GM21528 (cell line): ENCODE data around the gene CDT1.

Experiments
- ATAC-seq: cut with Tn5 transposase; IDR thresholded peaks from one replicate; pipeline ENCODE4 v1.9.1; 2021; ENCODE audit warnings: mild to moderate bottlenecking, moderate library complexity; ENCODE audit not compliant: unreplicated experiment, low FRiP score

Gene CDT1

DNA sequence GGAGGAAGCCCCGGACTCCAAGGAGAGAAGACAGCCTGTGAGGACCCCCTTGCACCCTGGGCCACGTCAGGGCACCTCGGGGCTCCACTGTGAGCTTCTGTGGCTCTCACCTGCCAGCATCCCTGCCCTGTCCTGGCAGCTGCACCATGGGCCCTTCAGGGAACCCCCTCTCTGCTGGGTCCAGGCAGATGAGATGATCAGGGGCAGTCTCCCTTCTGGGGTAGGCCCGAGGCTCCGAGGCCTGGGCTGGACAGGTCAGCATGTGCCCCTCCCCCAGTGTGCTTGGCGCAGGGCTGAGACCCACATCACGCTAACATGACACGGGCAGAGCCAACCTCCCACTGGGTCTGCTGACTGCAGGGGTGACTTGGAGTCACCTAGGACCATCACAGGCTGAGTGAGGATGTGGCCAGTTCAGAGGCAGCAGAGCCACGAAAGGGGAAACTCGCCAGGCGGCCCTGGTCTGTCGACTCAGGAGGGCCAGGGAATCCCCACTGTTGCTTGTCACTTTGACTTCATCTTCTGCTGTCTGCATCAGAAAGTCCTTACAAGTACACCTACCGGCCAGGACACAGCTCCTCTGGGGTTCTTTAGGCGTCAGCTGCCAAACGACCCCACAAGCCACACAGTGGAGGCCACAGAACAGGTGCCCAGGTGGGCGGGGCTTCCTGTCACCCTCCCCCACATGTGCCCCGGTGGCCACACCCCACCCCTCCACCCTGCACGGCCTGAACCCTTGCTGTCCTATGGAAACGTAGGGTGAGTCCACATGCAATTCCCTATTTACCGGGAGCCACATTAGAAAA, 50.9 kb downstream of the CDT1 start:
- no peak for ATAC-seq

DNA sequence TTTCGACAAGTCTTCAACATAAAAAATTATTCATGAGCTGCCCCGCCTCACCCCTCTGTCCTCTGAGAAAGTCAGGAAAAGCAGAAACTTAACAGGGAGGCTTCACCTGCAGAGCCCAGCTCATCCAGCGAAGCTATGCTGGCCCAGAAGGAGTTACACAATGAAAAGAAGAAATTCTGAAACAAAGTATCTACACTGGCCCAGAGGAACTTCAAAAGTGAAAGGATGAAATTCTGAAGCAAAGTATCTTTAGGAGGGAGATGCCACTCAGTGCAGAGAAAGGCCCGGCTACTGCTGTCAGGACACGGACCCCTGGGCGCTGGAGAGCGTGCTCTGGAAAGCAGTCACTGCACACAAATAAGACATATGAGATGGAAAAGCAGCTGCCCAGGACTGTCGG, 51.6 kb downstream of the CDT1 start:
- ATAC-seq: no peak

DNA sequence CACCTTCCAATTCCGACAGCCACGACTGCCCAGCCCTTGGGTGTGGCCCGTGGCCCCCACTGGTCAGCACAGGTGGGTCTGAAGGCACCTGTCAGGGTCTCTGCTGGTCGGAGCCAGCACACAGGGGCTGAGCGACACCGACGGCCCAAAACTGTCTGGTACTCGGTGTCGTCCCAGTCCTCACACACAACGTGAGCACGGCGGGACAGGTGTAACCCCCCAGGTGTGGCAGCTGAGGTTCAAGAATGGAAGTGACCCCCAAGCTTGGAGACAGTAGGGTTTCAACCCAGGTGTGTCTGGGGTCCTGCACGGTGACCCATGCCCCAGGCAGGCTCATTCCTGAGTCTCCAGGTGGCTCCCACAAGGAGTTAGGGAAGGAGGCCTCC, 52.1 kb downstream of the CDT1 start:
- no peak for ATAC-seq

DNA sequence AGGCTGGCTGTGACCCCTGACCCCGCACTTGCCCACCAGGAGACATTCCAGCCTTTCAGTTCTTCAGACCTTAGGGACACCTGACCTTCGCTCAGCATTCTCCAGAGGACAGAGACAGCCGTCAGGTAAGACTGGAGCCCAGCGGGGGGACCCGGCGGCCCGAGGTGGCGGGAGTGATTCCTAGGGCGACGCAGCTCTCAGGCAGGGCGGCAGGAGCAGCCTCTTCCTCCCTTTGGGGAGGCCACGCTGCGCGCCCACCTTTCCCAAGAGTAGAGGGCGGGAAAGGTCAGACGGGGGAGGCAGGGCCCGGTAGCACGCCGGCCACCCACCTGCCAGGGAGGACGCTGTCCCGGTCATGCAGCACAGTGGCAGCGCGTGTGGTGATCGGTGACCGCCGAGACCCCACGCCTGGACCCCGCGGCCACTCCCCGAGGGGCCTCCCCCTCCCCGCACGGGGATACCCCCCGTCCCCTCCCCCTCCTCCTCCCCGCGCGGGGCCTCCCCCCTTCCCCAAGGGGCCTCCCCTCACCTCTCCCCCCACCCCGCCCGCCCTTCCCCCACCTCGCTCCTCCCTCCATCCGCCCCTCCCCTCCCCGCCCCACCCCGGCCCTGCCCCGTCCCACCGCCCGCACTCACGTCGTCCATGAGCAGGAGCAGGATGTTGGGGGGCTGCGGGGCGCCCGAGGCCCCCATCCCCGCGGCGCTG, 52.7 kb downstream of the CDT1 start:
- peak; percentile 9 for ATAC-seq

DNA sequence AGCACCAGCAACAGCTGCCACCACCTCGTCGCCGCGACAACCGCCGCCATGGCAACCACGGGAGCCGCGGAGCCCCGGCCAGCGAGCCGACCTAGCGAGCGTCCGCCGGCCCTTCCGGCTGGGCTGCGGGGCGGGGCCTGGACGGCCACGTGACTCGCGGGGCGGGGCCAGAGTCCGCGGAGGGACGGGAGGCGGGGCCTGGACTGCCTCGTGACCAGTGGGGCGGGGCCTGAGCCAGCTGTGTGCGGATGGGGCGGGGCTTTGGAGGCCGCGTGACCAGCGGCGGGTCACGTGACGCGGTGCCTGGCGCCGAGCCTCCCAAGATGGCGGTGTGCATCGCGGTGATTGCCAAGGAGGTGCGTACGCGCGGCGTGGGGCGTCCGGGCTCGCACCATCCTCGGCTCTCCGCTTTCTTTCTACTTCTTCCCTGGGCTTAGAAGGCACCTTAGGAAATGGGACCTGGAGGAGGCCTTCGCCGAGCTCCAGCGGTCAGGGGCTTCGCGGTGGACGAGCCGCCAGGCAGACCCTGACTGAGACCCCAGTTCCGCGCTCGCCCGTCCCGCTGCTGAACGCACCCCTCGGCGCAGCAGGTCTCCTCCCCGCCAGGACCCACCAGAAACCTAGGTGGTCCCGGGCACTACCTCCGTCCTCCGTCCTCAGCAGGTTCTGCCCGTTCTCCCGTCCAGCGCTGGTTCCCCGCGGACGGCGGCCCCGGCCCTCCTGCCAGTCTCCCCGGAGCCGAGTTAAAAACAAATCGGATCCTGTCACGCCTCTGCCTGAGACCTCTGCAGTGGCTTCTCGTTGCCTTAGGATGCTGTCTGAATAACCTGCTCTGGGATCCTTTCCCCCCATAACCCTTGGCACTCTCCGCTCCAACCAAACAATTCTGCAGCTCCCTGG, 53.5 kb downstream of the CDT1 start, which contains the start of the genes GALNS and TRAPPC2L:
Gene GALNS, minus strand, starts transcription at position 120 of the 900 bp plus-strand sequence. Its CDS starts 70 bp downstream, at position 50.
Gene TRAPPC2L, plus strand, starts transcription at position 300 of the 900 bp plus-strand sequence. Its CDS starts 24 bp downstream, at position 324.
- ATAC-seq: peak; percentile 68

DNA sequence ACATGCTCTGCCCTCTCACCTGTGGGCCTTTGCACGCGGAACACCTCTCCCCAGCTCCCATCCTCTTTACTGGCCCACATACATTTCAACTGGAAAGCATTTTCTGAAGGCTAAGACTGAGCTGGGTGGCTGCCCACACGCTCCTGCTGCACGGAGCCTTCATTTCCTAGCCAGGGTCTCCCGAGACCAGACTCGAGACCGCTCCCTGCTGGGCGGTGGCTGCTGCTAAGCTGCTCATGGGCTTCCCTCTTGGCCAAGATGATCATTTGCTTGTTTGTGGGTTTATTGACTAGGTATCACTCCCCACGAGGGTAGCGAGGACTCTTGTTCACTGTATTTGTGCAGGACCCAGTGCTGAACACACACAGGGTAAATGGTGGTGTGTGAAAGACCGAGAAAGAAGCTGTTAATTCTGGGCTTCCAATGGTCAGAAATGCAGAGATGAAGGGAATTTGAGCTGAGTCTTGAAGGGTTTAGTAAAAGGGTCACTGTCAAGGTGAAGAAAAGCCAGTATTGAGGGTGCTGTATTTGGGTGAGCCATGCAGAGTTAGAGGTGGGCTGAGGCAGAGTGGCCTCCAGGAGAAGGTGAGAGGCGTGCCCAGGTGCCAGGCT, 54.2 kb downstream of the CDT1 start:
- ATAC-seq: peak; percentile 36
